H1 (cell line): ENCODE results near the gene XIAP. TPM values are rescaled to one million over a fixed set of nuclear protein-coding genes. Genes with fewer than 3 reads are reported as not detected.

ENCODE experiments used
- CTCF ChIA-PET: fragments of 300-600 bp; sonication (Branson Sonifier 250); formaldehyde crosslinking; loops from one replicate; lab custom pipeline; 2021; ENCODE audit not compliant: partially characterized antibody; lab: Charles Lee
- POLR2A ChIA-PET: fragments of 300-600 bp; sonication (Branson Sonifier 250); formaldehyde crosslinking; loops from one replicate; lab custom pipeline; 2021; ENCODE audit warnings: inconsistent platforms; ENCODE audit not compliant: partially characterized antibody; lab: Charles Lee
- DNase-seq, 2 experiments: peaks; one replicate each; pipeline versions ENCODE4 v3.0.0 to v3.0.0-alpha.2; 2010 to 2022; ENCODE audit warnings: low spot score in 2 of 2, low read depth in 1 of 2, mixed read lengths in 1 of 2
- FAIRE-seq: peaks from 2 replicates; lab custom pipeline; 2011; peaks lifted over from hg19 to GRCh38; lab: Jason Lieb, UNC
- H2AFZ ChIP-seq: 2 replicates; pipeline ENCODE4 v1.8.1; 2012; ENCODE audit warnings: low read length, inconsistent platforms
- H2AK5ac ChIP-seq: 2 replicates; pipeline ENCODE4 v1.6.1; 2013; ENCODE audit warnings: low read depth, low read length
- H2BK120ac ChIP-seq: replicated peaks from 2 replicates; pipeline ENCODE3; 2013; ENCODE audit warnings: low read depth, low read length, inconsistent platforms
- H2BK12ac ChIP-seq: 2 replicates; pipeline ENCODE4 v1.6.1; 2013; ENCODE audit warnings: low read depth, low read length
- H2BK15ac ChIP-seq: 2 replicates; pipeline ENCODE4 v1.6.1; 2013; ENCODE audit warnings: low read length
- H2BK20ac ChIP-seq: 2 replicates; pipeline ENCODE4 v1.6.1; 2013; ENCODE audit warnings: low read length
- H2BK5ac ChIP-seq: 2 replicates; pipeline ENCODE4 v1.6.1; 2013; ENCODE audit warnings: low read depth, low read length
- H3K14ac ChIP-seq: 2 replicates; pipeline ENCODE4 v1.6.1; 2013; ENCODE audit warnings: inconsistent platforms; ENCODE audit not compliant: insufficient read length
- H3K18ac ChIP-seq: 2 replicates; pipeline ENCODE4 v1.6.1; 2013; ENCODE audit warnings: low read length; ENCODE audit errors: extremely low read depth
- H3K23ac ChIP-seq: 2 replicates; pipeline ENCODE4 v1.6.1; 2013; ENCODE audit warnings: inconsistent platforms; ENCODE audit not compliant: insufficient read length
- H3K23me2 ChIP-seq: 2 replicates; pipeline ENCODE4 v1.6.1; 2013; ENCODE audit warnings: low read depth, low read length
- H3K27ac ChIP-seq: 2 replicates; pipeline ENCODE4 v1.6.1; 2011; ENCODE audit warnings: low read depth, low read length, inconsistent platforms
- H3K27me3 ChIP-seq, 4 experiments: replicated peaks in 1 of 4; 1 replicate in 1 of 4; 2 replicates in 3 of 4; pipeline versions ENCODE4 v1.6.1 to v1.8.1; 2011 to 2013; ENCODE audit warnings: low read length in 3 of 4, mild to moderate bottlenecking in 3 of 4, inconsistent platforms in 2 of 4, mixed read lengths in 2 of 4, moderate library complexity in 1 of 4; ENCODE audit not compliant: control insufficient read depth in 3 of 4, insufficient read depth in 3 of 4; ENCODE audit errors: extremely low read depth in 1 of 4
- H3K36me3 ChIP-seq, 4 experiments: 2 replicates each; pipeline versions ENCODE4 v1.6.1 to v1.8.1; 2011 to 2013; ENCODE audit warnings: mild to moderate bottlenecking in 4 of 4, low read length in 3 of 4, moderate library complexity in 2 of 4, control low read depth in 1 of 4, inconsistent platforms in 1 of 4; ENCODE audit not compliant: insufficient read depth in 4 of 4, control insufficient read depth in 2 of 4
- H3K4ac ChIP-seq: replicated peaks from 2 replicates; pipeline ENCODE3; 2013; ENCODE audit warnings: low read length, low read depth, mixed read lengths, inconsistent platforms; ENCODE audit not compliant: insufficient read length
- H3K4me1 ChIP-seq, 4 experiments: replicated peaks in 1 of 4; 1 replicate in 1 of 4; 2 replicates in 3 of 4; pipeline versions ENCODE4 v1.6.1 to v1.8.1; 2011 to 2013; ENCODE audit warnings: low read length in 3 of 4, inconsistent platforms in 2 of 4, mixed read lengths in 1 of 4; ENCODE audit not compliant: insufficient read depth in 4 of 4, control insufficient read depth in 3 of 4
- H3K4me2 ChIP-seq, 2 experiments: 2 replicates each; pipeline versions ENCODE4 v1.6.1 to v1.8.1; 2011 to 2013; ENCODE audit warnings: low read depth in 2 of 2, low read length in 2 of 2, control low read depth in 1 of 2, inconsistent platforms in 1 of 2, mild to moderate bottlenecking in 1 of 2; ENCODE audit not compliant: insufficient read depth in 1 of 2
- H3K4me3 ChIP-seq, 4 experiments: fragments of 200-600, 300-600 bp in 1 of 4; sonication (generic), shearing (Covaris generic), sonication (Bioruptor Twin) in 1 of 4; 2 replicates each; pipeline versions ENCODE4 v1.5.1 to v1.8.1; 2011 to 2016; ENCODE audit warnings: low read length in 4 of 4, low read depth in 3 of 4, control low read depth in 2 of 4, inconsistent platforms in 2 of 4, mild to moderate bottlenecking in 2 of 4, mixed read lengths in 1 of 4, moderate library complexity in 1 of 4; ENCODE audit not compliant: insufficient read depth in 2 of 4; ENCODE audit errors: extremely low read depth in 1 of 4
- H3K56ac ChIP-seq: replicated peaks from 2 replicates; pipeline ENCODE3; 2013; ENCODE audit warnings: low read depth, mild to moderate bottlenecking, mixed read lengths, low read length, inconsistent platforms; ENCODE audit not compliant: insufficient read length
- H3K79me1 ChIP-seq: 2 replicates; pipeline ENCODE4 v1.6.1; 2013; ENCODE audit warnings: low read depth, low read length, control low read depth
- H3K79me2 ChIP-seq, 2 experiments: 2 replicates each; pipeline versions ENCODE4 v1.6.1 to v1.8.1; 2012 to 2013; ENCODE audit warnings: low read length in 2 of 2, mild to moderate bottlenecking in 2 of 2, inconsistent platforms in 1 of 2; ENCODE audit not compliant: insufficient read depth in 2 of 2, control insufficient read depth in 1 of 2
- H3K9ac ChIP-seq, 4 experiments: replicated peaks in 1 of 4; 1 replicate in 1 of 4; 2 replicates in 3 of 4; pipeline versions ENCODE4 v1.6.1 to v1.8.1; 2011 to 2013; ENCODE audit warnings: low read depth in 3 of 4, low read length in 3 of 4, control low read depth in 2 of 4, mild to moderate bottlenecking in 2 of 4, moderate library complexity in 2 of 4, inconsistent platforms in 1 of 4; ENCODE audit errors: extremely low read depth in 1 of 4
- H3K9me3 ChIP-seq, 2 experiments: 2 replicates each; pipeline versions ENCODE4 v1.6.1 to v1.8.1; 2012 to 2013; ENCODE audit warnings: mild to moderate bottlenecking in 2 of 2, moderate library complexity in 2 of 2, control low read depth in 1 of 2, inconsistent platforms in 1 of 2, low read depth in 1 of 2, low read length in 1 of 2, mixed read lengths in 1 of 2; ENCODE audit not compliant: insufficient read depth in 2 of 2
- H4K20me1 ChIP-seq, 2 experiments: replicated peaks in 1 of 2; 2 replicates each; pipeline versions ENCODE3 to v1.8.1; 2011 to 2013; ENCODE audit warnings: inconsistent platforms in 2 of 2, low read length in 2 of 2, mild to moderate bottlenecking in 1 of 2; ENCODE audit not compliant: insufficient read depth in 2 of 2, control insufficient read depth in 1 of 2
- H4K5ac ChIP-seq: 2 replicates; pipeline ENCODE4 v1.6.1; 2013; ENCODE audit warnings: low read length, low read depth, mixed read lengths, inconsistent platforms; ENCODE audit not compliant: insufficient read length
- H4K8ac ChIP-seq: 2 replicates; pipeline ENCODE4 v1.8.0; 2013; ENCODE audit warnings: mild to moderate bottlenecking, moderate library complexity, low read length, inconsistent platforms; ENCODE audit not compliant: insufficient read depth; ENCODE audit errors: extremely low read depth
- H4K91ac ChIP-seq: replicated peaks from 2 replicates; pipeline ENCODE3; 2013; ENCODE audit warnings: low read length, mixed read lengths, inconsistent platforms; ENCODE audit not compliant: insufficient read length
- CBX5 ChIP-seq: fragments of 300-800, 300-1000 bp; sonication (generic); IDR thresholded peaks from 2 replicates; pipeline ENCODE4 v1.7.1; 2016; ENCODE audit warnings: antibody characterized with exemption, low read length, low read depth
- EP300 ChIP-seq, 2 experiments: IDR thresholded peaks; 1 replicate in 1 of 2; 2 replicates in 1 of 2; pipeline ENCODE4 v1.6.1; 2011 to 2012; ENCODE audit warnings: low read depth in 2 of 2, low read length in 2 of 2, mild to moderate bottlenecking in 2 of 2, borderline replicate concordance in 1 of 2, inconsistent platforms in 1 of 2, moderate library complexity in 1 of 2
- GTF2F1 ChIP-seq: IDR thresholded peaks from 2 replicates; pipeline ENCODE4 v1.6.1; 2012; ENCODE audit warnings: low read depth, low read length, improper control_type of control experiment, borderline replicate concordance
- JUN ChIP-seq: IDR thresholded peaks from 2 replicates; pipeline ENCODE4 v1.6.1; 2011; ENCODE audit warnings: low read depth, mild to moderate bottlenecking, improper control_type of control experiment, low read length
- KDM5A ChIP-seq: fragments of 200-600 bp; IDR thresholded peaks from 2 replicates; pipeline ENCODE4 v1.7.1; 2012; ENCODE audit warnings: mild to moderate bottlenecking, low read length, inconsistent platforms, mixed read lengths
- POLR2AphosphoS5 ChIP-seq: IDR thresholded peaks from 2 replicates; pipeline ENCODE4 v1.6.1; 2011; ENCODE audit warnings: low read depth, low read length
- RNF2 ChIP-seq: fragments of 200-900, 300-1000 bp; sonication (generic); IDR thresholded peaks from 2 replicates; pipeline ENCODE4 v1.7.1; 2016; ENCODE audit warnings: borderline replicate concordance, low read depth, mild to moderate bottlenecking, antibody characterized with exemption, low read length; ENCODE audit not compliant: poor library complexity, severe bottlenecking; ENCODE audit errors: missing control alignments
- SP4 ChIP-seq: IDR thresholded peaks from 2 replicates; pipeline ENCODE4 v1.6.1; 2012; ENCODE audit warnings: low read length, inconsistent platforms
- WGBS, 2 experiments: shearing (Covaris generic) in 1 of 2; methylation state at CpG; one replicate each; pipeline versions ENCODE4 v1.1.6 to v1.1.7; 2013 to 2015; ENCODE audit warnings: low lambda C conversion rate in 2 of 2, mixed read lengths in 2 of 2, inconsistent platforms in 1 of 2, low coverage in 1 of 2, missing lambda C conversion rate in 1 of 2; ENCODE audit not compliant: insufficient replicate concordance in 2 of 2, insufficient coverage in 1 of 2, insufficient read length in 1 of 2; ENCODE audit errors: extremely low coverage in 1 of 2, missing lambda C conversion rate in 1 of 2; 5-methylcytosine and 5-hydroxymethylcytosine counted together
- polyA plus RNA-seq, 7 experiments: library from polyadenylated mRNA; depleted of rRNA in 3 of 7; stranded (reverse) in 5 of 7; unstranded in 2 of 7; fragments of >200 nt in 5 of 7; fragments of 200-250 nt in 2 of 7; gene quantifications; 1 replicate in 5 of 7; 2 replicates in 1 of 7; 4 replicates in 1 of 7; pipeline versions ENCODE4 v1.2.1 to v1.2.3, GENCODE V29; 2011 to 2013; ENCODE audit warnings: missing spikeins in 2 of 7, mixed read lengths in 2 of 7
- total RNA-seq: library from RNA; stranded (reverse); fragmentation: NEBNext Ultra II Directional; extraction: Animal tissue kit (Norgen Biotek cat#: 25700); gene quantifications from 2 replicates; pipeline ENCODE4 v1.2.1, GENCODE V29; 2021
- TF ChIP-seq, protein P1 (sequence below), 3 experiments: IDR thresholded peaks; 1 replicate in 2 of 3; 2 replicates in 1 of 3; pipeline versions ENCODE4 v1.5.1 to v1.6.1; 2011; ENCODE audit warnings: low read length in 3 of 3, mild to moderate bottlenecking in 3 of 3, inconsistent platforms in 2 of 3, low read depth in 1 of 3, moderate library complexity in 1 of 3; ENCODE audit not compliant: insufficient read depth in 1 of 3; ENCODE audit errors: control extremely low read depth in 1 of 3

Gene XIAP
- total and polyA plus RNA-seq, 2 of the 8 experiments (the other 6 are each of a cell fraction or from before 2014, with no cell fraction given) = 5.9 to 44.7 TPM

DNA sequence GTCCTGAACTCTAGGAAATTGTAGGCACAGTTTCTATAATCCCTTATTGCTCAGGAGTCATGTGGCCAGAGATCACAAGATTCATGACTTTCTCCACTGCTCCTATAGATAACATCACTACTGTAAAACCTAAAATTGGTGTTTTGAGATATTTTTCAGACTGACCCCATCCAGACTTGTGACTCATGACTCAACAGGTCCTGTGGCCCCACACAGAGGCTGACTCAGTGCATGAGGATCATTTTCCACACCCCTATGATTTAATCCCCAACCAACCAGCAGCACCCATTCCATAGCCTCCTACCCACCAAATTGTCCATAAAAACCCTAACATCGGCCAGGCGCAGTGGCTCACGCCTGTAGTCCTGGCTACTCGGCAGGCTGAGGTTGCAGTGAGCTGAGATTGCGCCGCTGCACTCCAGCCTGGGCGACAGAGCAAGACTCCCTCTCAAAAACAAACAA lies 13.2 kb upstream of the XIAP start:
- TF ChIP-seq EP300 (IDR thresholded peaks at IDR 0.05; ENCODE audit: borderline replicate concordance in 1 of 2, low read depth in 2 of 2, low read length in 2 of 2) = no peak
- TF ChIP-seq RNF2 = no peak
- TF ChIP-seq CBX5 = no peak
- TF ChIP-seq JUN = no peak
- no peak for TF ChIP-seq SP4
- TF ChIP-seq KDM5A = no peak
- TF ChIP-seq POLR2AphosphoS5 = no peak
- TF ChIP-seq, protein P1, sequence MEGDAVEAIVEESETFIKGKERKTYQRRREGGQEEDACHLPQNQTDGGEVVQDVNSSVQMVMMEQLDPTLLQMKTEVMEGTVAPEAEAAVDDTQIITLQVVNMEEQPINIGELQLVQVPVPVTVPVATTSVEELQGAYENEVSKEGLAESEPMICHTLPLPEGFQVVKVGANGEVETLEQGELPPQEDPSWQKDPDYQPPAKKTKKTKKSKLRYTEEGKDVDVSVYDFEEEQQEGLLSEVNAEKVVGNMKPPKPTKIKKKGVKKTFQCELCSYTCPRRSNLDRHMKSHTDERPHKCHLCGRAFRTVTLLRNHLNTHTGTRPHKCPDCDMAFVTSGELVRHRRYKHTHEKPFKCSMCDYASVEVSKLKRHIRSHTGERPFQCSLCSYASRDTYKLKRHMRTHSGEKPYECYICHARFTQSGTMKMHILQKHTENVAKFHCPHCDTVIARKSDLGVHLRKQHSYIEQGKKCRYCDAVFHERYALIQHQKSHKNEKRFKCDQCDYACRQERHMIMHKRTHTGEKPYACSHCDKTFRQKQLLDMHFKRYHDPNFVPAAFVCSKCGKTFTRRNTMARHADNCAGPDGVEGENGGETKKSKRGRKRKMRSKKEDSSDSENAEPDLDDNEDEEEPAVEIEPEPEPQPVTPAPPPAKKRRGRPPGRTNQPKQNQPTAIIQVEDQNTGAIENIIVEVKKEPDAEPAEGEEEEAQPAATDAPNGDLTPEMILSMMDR (IDR thresholded peaks at IDR 0.05; ENCODE audit: control extremely low read depth in 1 of 3, insufficient read depth in 1 of 3, low read depth in 1 of 3, low read length in 3 of 3) = no peak
- no peak for TF ChIP-seq GTF2F1
- H3K18ac ChIP-seq = no peak overlapping the region
- no peak overlapping the region for H3K23ac ChIP-seq
- H3K4ac ChIP-seq = no peak overlapping the region
- FAIRE-seq = no peak
- H3K14ac ChIP-seq = no peak overlapping the region
- no peak overlapping the region for H4K5ac ChIP-seq
- ChIA-PET POLR2A (no interaction called here), CTCF (interaction anchor here (0.6 kb wide), 1 partner anchor 26 kb away, joined by 4 read pairs; no protein-coding TSS in a partner anchor)
- H2BK12ac ChIP-seq = no peak overlapping the region
- H3K4me2 ChIP-seq = no peak overlapping the region
- no peak overlapping the region for H3K9ac ChIP-seq
- no peaks in the 10 kb centered on the region for H3K79me2 ChIP-seq
- DNase-seq = no peak
- H4K20me1 ChIP-seq = no peaks in the 10 kb centered on the region
- H3K79me1 ChIP-seq = no peaks in the 10 kb centered on the region
- no peak overlapping the region for H2BK5ac ChIP-seq
- H3K56ac ChIP-seq = no peak overlapping the region
- H2BK15ac ChIP-seq = no peak overlapping the region
- H3K27me3 ChIP-seq = no peaks in the 10 kb centered on the region
- H4K91ac ChIP-seq = no peak overlapping the region
- no peaks in the 10 kb centered on the region for H3K23me2 ChIP-seq
- no peak overlapping the region for H2BK20ac ChIP-seq
- no peak overlapping the region for H3K4me3 ChIP-seq
- H3K36me3 ChIP-seq = no peaks in the 10 kb centered on the region
- WGBS, 2 experiments = 100% methylated on average over 7 of the region's 7 CpGs; no CpG with 5 or more reads in 1 of the 2 experiments
- no peak overlapping the region for H2AK5ac ChIP-seq
- no peak overlapping the region for H4K8ac ChIP-seq
- H2AFZ ChIP-seq = no peak overlapping the region
- no peak overlapping the region for H3K27ac ChIP-seq
- no peaks in the 10 kb centered on the region for H3K9me3 ChIP-seq
- H3K4me1 ChIP-seq = no peaks in the 10 kb centered on the region
- H2BK120ac ChIP-seq = no peak overlapping the region
